ENCODE data around the gene NUPR1. TPM values are rescaled to one million over a fixed set of nuclear protein-coding genes. Genes with fewer than 3 reads are reported as not detected.

The NUPR1 gene, protein sequence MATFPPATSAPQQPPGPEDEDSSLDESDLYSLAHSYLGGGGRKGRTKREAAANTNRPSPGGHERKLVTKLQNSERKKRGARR
- total RNA-seq (10 to 100 TPM; 16.7 to 58.1 (median 27.9) TPM), polyA plus RNA-seq (10 to 100 TPM; 62.9 to 74.4 TPM)
- long read RNA-seq, donor 1, full-length matches to known transcripts = 32 of 37 reads
- long read RNA-seq, donor 1, partial matches to known transcripts = 0 of 37 reads
- long read RNA-seq, donor 1, other reads (novel, unspliced or antisense) = 5 of 37 reads
- long read RNA-seq, donor 2, full-length matches to known transcripts = 25 of 36 reads
- long read RNA-seq, donor 2, partial matches to known transcripts = 1 of 36 reads
- long read RNA-seq, donor 2, other reads (novel, unspliced or antisense) = 10 of 36 reads
- long read RNA-seq, donor 3, full-length matches to known transcripts = 4 of 7 reads
- long read RNA-seq, donor 3, partial matches to known transcripts = 0 of 7 reads
- long read RNA-seq, donor 3, other reads (novel, unspliced or antisense) = 3 of 7 reads

DNA sequence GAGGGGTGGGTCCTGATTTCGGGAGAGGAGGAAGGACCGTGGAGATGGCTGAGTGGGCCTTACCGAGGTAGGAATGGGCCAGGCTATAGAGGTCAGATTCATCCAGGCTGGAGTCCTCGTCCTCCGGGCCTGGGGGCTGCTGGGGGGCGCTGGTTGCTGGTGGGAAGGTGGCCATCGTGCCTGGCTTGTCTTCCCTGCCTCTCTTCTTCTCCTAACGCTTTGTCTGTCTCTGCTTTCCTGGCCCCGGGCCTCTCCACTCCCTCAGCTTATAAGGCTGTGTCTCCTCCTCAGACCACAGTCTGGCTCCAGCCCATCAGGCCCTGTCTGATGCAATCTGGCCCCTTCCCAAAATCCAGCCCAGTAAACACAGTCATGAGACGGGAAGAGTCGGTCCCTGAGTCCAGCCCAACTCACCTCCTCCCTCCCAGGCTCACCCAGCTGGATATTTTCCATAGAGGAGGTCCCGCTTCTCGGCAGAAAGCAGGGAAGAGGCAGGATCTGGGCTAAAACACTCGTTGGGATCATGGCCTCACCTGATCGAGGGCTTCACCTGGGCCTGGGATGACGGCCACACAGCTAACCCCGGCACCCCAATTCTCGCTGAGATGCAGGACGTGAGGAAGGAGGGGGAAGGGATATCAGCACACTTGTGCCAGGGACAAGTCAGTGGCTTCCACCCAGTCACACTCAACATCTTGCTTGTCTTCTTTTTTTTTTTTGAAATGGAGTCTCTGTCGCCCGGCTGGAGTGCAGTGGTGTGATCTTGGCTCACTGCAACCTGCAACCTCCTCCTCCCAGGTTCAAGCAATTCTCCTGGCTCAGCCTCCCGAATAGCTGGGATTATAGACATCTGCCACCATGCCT, at the start of gene NUPR1:
NUPR1 (minus strand) TSS at position 242 of the 864 bp plus-strand sequence; CDS start at position 175, 67 bp downstream.
- Histone ChIP-seq H3K4me3 (peak within 1 kb of the TSS; percentile 34 to 67 (median 52)), H3K27ac (peak within 1 kb of the TSS; percentile 86 to 97 (median 90)), H3K4me1 (peaks cover 3 to 55% (median 22%) of the 10 kb centered on the region in 9 donors), H3K9me3 (peaks cover 0 to 5% (median 0%) of the 10 kb centered on the region in 11 donors), H3K36me3 (peaks cover 0 to 33% (median 0%) of the 10 kb centered on the region in 9 donors), H3K27me3 (no peaks in the 10 kb centered on the region)
- WGBS, 2 donors = 15 to 19% methylated on average over 22 of the region's 22 CpGs
- TF ChIP-seq, protein P1, sequence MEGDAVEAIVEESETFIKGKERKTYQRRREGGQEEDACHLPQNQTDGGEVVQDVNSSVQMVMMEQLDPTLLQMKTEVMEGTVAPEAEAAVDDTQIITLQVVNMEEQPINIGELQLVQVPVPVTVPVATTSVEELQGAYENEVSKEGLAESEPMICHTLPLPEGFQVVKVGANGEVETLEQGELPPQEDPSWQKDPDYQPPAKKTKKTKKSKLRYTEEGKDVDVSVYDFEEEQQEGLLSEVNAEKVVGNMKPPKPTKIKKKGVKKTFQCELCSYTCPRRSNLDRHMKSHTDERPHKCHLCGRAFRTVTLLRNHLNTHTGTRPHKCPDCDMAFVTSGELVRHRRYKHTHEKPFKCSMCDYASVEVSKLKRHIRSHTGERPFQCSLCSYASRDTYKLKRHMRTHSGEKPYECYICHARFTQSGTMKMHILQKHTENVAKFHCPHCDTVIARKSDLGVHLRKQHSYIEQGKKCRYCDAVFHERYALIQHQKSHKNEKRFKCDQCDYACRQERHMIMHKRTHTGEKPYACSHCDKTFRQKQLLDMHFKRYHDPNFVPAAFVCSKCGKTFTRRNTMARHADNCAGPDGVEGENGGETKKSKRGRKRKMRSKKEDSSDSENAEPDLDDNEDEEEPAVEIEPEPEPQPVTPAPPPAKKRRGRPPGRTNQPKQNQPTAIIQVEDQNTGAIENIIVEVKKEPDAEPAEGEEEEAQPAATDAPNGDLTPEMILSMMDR (IDR thresholded peaks at IDR 0.05) = no peak
- intact Hi-C loops (cut with DNase I) = loop anchor here in 4 of 10 donors (5.0 kb wide), 3 partner anchors 42 to 78 kb away; partner anchors contain the start of genes APOBR (in 2 of the 4) and CLN3 (in 2 of the 4)
- DNase-seq (peak; percentile 88 to 97), ATAC-seq (peak; percentile 97 to 99 (median 98))

DNA sequence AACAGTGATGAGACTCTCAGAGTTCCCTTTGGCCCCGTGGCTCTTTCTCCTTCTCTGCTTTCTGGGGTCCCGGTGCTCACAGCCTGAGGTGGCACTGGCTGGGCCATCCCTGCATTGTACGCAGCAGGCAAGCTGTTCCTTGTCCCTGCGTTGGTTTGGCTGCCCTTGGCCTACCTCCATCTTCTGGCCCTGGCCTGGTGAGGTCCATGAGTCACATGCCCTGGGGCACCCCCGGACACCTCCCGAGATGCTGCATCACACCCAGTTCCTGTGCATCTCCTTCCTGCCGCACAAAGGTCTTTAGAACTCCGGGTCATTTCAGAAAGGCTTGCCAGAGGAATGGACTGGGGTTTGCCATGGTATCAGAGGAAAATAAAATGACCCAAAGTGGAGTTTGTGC, 48.6 kb upstream of the NUPR1 start:
- no peak for ATAC-seq
- TF ChIP-seq, protein P1 (IDR thresholded peaks at IDR 0.05) = no peak
- H3K36me3 ChIP-seq = peaks cover 0 to 97% (median 48%) of the 10 kb centered on the region in 9 donors
- intact Hi-C loops (cut with DNase I) = no loop called here
- no peaks in the 10 kb centered on the region for H3K4me1 ChIP-seq
- no peaks in the 10 kb centered on the region for H3K9me3 ChIP-seq
- H3K4me3 ChIP-seq = no peak overlapping the region
- DNase-seq = no peak
- no peaks in the 10 kb centered on the region for H3K27me3 ChIP-seq
- WGBS, 2 donors = 82 to 85% methylated on average over 8 of the region's 8 CpGs
- no peak overlapping the region for H3K27ac ChIP-seq

DNA sequence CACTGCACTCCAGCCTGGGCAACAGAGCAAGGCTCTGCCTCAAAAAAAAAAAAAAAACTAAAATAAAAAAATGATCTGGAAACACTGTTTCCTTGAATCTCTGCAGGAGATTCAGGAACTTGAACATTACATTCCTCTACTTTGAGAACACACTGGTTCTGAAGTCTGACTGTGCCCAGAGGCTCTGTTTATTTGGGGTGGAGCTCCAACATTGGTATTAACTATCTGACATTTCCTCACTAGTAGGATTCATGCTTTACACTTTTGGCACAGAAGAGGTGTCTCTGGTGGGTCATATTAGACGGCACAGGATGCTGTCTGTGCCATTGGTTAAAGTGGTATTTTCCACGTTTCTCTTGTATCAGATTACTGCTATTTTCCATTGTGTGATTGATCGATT, 47.7 kb upstream of the NUPR1 start:
- ATAC-seq (no peak), DNase-seq (no peak)
- WGBS, 2 donors = 87 to 91% methylated on average over 3 of the region's 3 CpGs
- TF ChIP-seq, protein P1 (IDR thresholded peaks at IDR 0.05) = no peak
- no peaks in the 10 kb centered on the region for H3K27me3 ChIP-seq
- no peak overlapping the region for H3K27ac ChIP-seq
- H3K4me1 ChIP-seq = no peaks in the 10 kb centered on the region
- no peak overlapping the region for H3K4me3 ChIP-seq
- peaks cover 0 to 97% (median 55%) of the 10 kb centered on the region in 9 donors for H3K36me3 ChIP-seq
- intact Hi-C loops (cut with DNase I) = no loop called here
- no peaks in the 10 kb centered on the region for H3K9me3 ChIP-seq

DNA sequence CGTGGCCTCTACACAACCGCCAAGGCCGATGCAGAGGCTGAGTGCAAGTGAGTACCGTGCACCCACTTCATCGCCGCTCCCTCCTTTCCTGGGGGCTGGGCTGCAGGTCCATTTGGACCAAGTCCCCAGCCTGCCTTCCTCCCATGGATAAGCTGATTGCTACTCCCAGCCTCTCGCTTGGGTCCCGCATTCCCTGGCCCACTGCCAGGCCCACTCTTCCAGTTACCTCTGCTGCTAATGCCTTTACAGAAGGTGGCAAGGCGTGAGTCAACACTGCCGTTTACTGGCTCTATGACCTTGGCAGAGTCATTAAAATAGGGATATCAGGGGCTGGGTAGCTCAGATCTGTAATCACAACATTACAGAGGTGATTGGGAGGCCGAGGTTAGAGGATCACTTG, 46.9 kb upstream of the NUPR1 start:
- DNase-seq (peak in 1 of 2 donors; percentile 39), ATAC-seq (peak in 2 of 8 donors; percentile 49 to 55)
- Histone ChIP-seq H3K36me3 (peaks cover 0 to 97% (median 53%) of the 10 kb centered on the region in 9 donors), H3K27me3 (no peaks in the 10 kb centered on the region), H3K4me1 (no peaks in the 10 kb centered on the region), H3K4me3 (no peak overlapping the region), H3K27ac (no peak overlapping the region), H3K9me3 (no peaks in the 10 kb centered on the region)
- TF ChIP-seq, protein P1 (IDR thresholded peaks at IDR 0.05) = no peak
- intact Hi-C loops (cut with DNase I) = no loop called here
- WGBS, 2 donors = 50 to 69% methylated on average over 11 of the region's 11 CpGs
